WTC11 (cell line): ENCODE data around the gene KIF12. TPM values are rescaled to one million over a fixed set of nuclear protein-coding genes. Genes with fewer than 3 reads are reported as not detected.

Experiments
- ATAC-seq: fragments of 200-7000 bp; cut with Tn5 transposase; 2 replicates; pipeline ENCODE4 v1.10.0; 2021; ENCODE audit warnings: mild to moderate bottlenecking, moderate library complexity
- CTCF ChIA-PET: fragments of 300-600 bp; sonication (Branson Sonifier 250); formaldehyde crosslinking; loops from one replicate; lab custom pipeline; 2021; ENCODE audit warnings: antibody characterized with exemption; lab: Charles Lee
- POLR2A ChIA-PET: fragments of 350-600 bp; sonication (Branson Sonifier 250); formaldehyde crosslinking; loops from one replicate; lab custom pipeline; 2021; ENCODE audit warnings: antibody characterized with exemption; lab: Charles Lee
- DNase-seq: peaks from one replicate; pipeline ENCODE4 v3.0.0; 2021; ENCODE audit warnings: low spot score
- H3K27ac Mint-ChIP-seq: 2 replicates; pipeline ENCODE4 v1.8.0; 2021; ENCODE audit warnings: mixed read lengths
- H3K27me3 Mint-ChIP-seq: 2 replicates; pipeline ENCODE4 v1.8.0; 2021; ENCODE audit warnings: low read depth, mild to moderate bottlenecking, moderate library complexity, mixed read lengths
- H3K36me3 Mint-ChIP-seq: 2 replicates; pipeline ENCODE4 v1.8.0; 2021; ENCODE audit warnings: mixed read lengths
- H3K4me1 Mint-ChIP-seq: 2 replicates; pipeline ENCODE4 v1.8.0; 2022; ENCODE audit warnings: mixed read lengths
- H3K4me3 Mint-ChIP-seq: 2 replicates; pipeline ENCODE4 v1.8.0; 2021; ENCODE audit warnings: mild to moderate bottlenecking, moderate library complexity, mixed read lengths
- H3K9me3 Mint-ChIP-seq: 2 replicates; pipeline ENCODE4 v1.8.0; 2021; ENCODE audit warnings: mixed read lengths
- AR ChIP-seq: fragments of 250-450 bp; sonication (Bioruptor Pico); IDR thresholded peaks from 2 replicates; pipeline ENCODE4 v1.9.0; 2021; ENCODE audit warnings: mild to moderate bottlenecking
- ATF2 ChIP-seq: sonication (generic); formaldehyde crosslinking; IDR thresholded peaks from 2 replicates; pipeline ENCODE4 v1.8.1; 2022; ENCODE audit warnings: low read depth, missing genetic modification reagents, borderline replicate concordance
- CBFB ChIP-seq: sonication (generic); formaldehyde crosslinking; IDR thresholded peaks from 2 replicates; pipeline ENCODE4 v1.8.1; 2022; ENCODE audit warnings: mild to moderate bottlenecking, low read depth, missing genetic modification reagents
- CREB1 ChIP-seq: sonication (generic); formaldehyde crosslinking; IDR thresholded peaks from 2 replicates; pipeline ENCODE4 v1.8.0; 2023; ENCODE audit warnings: mild to moderate bottlenecking, missing genetic modification reagents
- ELF4 ChIP-seq: sonication (generic); formaldehyde crosslinking; IDR thresholded peaks from 2 replicates; pipeline ENCODE4 v1.8.1; 2022; ENCODE audit warnings: low read depth, mild to moderate bottlenecking, moderate library complexity, missing genetic modification reagents
- EMX1 ChIP-seq: fragments of 250-450 bp; sonication (Bioruptor Pico); IDR thresholded peaks from 2 replicates; pipeline ENCODE4 v1.8.0; 2021; ENCODE audit warnings: mild to moderate bottlenecking
- JAZF1 ChIP-seq: fragments of 250-450 bp; sonication (Bioruptor Pico); IDR thresholded peaks from 2 replicates; pipeline ENCODE4 v1.9.0; 2021; ENCODE audit warnings: moderate library complexity, mild to moderate bottlenecking, inconsistent platforms
- NFATC4 ChIP-seq: fragments of 250-450 bp; sonication (Bioruptor Pico); IDR thresholded peaks from 2 replicates; pipeline ENCODE4 v1.9.0; 2021; ENCODE audit warnings: mild to moderate bottlenecking
- NFE2L1 ChIP-seq: sonication (generic); formaldehyde crosslinking; IDR thresholded peaks from 2 replicates; pipeline ENCODE4 v1.8.1; 2023; ENCODE audit warnings: missing genetic modification reagents
- NR2C2 ChIP-seq: sonication (generic); formaldehyde crosslinking; IDR thresholded peaks from 2 replicates; pipeline ENCODE4 v1.8.0; 2022; ENCODE audit warnings: mild to moderate bottlenecking, missing genetic modification reagents
- SP1 ChIP-seq: sonication (generic); formaldehyde crosslinking; conservative IDR thresholded peaks from 2 replicates; pipeline ENCODE4 v1.8.1; 2022; ENCODE audit warnings: missing genetic modification reagents
- ZMAT4 ChIP-seq: fragments of 250-450 bp; sonication (Bioruptor Pico); IDR thresholded peaks from 2 replicates; pipeline ENCODE4 v1.9.0; 2021; ENCODE audit warnings: mild to moderate bottlenecking
- ZNF671 ChIP-seq: fragments of 250-450 bp; sonication (Bioruptor Pico); IDR thresholded peaks from 2 replicates; pipeline ENCODE4 v1.8.0; 2021; ENCODE audit warnings: mild to moderate bottlenecking
- total RNA-seq: library from RNA; stranded (reverse); gene quantifications from 3 replicates; pipeline ENCODE4 v1.2.3, GENCODE V29; 2021
- TF ChIP-seq, protein P1 (sequence below): sonication (generic); formaldehyde crosslinking; IDR thresholded peaks from 2 replicates; pipeline ENCODE4 v1.8.1; 2023; ENCODE audit warnings: mild to moderate bottlenecking, missing genetic modification reagents
- TF ChIP-seq, protein P2 (sequence below): sonication (generic); formaldehyde crosslinking; IDR thresholded peaks from 2 replicates; pipeline ENCODE4 v1.8.0; 2023; ENCODE audit warnings: mild to moderate bottlenecking, missing genetic modification reagents
- TF ChIP-seq, protein P3 (sequence below): sonication (generic); formaldehyde crosslinking; IDR thresholded peaks from 2 replicates; pipeline ENCODE4 v1.8.0; 2022; ENCODE audit warnings: mild to moderate bottlenecking, missing genetic modification reagents
- TF ChIP-seq, protein P4 (sequence below): fragments of 250-450 bp; sonication (Bioruptor Pico); IDR thresholded peaks from 2 replicates; pipeline ENCODE4 v1.8.0; 2021; ENCODE audit warnings: mild to moderate bottlenecking

Gene KIF12
- total RNA-seq, 1 experiment from 2014 or later: 4.0 TPM

- H3K9me3 Mint-ChIP-seq: peaks cover 11% of the 10 kb centered on the region
- DNase-seq (no peak), ATAC-seq (no peak)
- peaks cover 18% of the 10 kb centered on the region for H3K4me1 Mint-ChIP-seq
- H3K4me3 Mint-ChIP-seq: peak overlapping the region; percentile 87; the same call in 1 of the 2 replicates
- H3K27ac Mint-ChIP-seq: no peak overlapping the region
- H3K27me3 Mint-ChIP-seq: peaks cover 83% of the 10 kb centered on the region
- peaks cover 6% of the 10 kb centered on the region for H3K36me3 Mint-ChIP-seq
- TF ChIP-seq, protein P1, sequence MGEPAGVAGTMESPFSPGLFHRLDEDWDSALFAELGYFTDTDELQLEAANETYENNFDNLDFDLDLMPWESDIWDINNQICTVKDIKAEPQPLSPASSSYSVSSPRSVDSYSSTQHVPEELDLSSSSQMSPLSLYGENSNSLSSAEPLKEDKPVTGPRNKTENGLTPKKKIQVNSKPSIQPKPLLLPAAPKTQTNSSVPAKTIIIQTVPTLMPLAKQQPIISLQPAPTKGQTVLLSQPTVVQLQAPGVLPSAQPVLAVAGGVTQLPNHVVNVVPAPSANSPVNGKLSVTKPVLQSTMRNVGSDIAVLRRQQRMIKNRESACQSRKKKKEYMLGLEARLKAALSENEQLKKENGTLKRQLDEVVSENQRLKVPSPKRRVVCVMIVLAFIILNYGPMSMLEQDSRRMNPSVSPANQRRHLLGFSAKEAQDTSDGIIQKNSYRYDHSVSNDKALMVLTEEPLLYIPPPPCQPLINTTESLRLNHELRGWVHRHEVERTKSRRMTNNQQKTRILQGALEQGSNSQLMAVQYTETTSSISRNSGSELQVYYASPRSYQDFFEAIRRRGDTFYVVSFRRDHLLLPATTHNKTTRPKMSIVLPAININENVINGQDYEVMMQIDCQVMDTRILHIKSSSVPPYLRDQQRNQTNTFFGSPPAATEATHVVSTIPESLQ: no peak
- TF ChIP-seq SP1 (CRISPR knock-in tag) (no peak), EMX1 (CRISPR knock-in tag) (no peak), NFE2L1 (CRISPR knock-in tag) (no peak), ZNF671 (CRISPR knock-in tag) (no peak), ELF4 (no peak), JAZF1 (no peak), ZMAT4 (CRISPR knock-in tag) (no peak), NFATC4 (CRISPR knock-in tag) (no peak), CBFB (CRISPR knock-in tag) (no peak), ATF2 (CRISPR knock-in tag) (no peak), AR (no peak), NR2C2 (CRISPR knock-in tag) (no peak), CREB1 (no peak)
- TF ChIP-seq, protein P2, sequence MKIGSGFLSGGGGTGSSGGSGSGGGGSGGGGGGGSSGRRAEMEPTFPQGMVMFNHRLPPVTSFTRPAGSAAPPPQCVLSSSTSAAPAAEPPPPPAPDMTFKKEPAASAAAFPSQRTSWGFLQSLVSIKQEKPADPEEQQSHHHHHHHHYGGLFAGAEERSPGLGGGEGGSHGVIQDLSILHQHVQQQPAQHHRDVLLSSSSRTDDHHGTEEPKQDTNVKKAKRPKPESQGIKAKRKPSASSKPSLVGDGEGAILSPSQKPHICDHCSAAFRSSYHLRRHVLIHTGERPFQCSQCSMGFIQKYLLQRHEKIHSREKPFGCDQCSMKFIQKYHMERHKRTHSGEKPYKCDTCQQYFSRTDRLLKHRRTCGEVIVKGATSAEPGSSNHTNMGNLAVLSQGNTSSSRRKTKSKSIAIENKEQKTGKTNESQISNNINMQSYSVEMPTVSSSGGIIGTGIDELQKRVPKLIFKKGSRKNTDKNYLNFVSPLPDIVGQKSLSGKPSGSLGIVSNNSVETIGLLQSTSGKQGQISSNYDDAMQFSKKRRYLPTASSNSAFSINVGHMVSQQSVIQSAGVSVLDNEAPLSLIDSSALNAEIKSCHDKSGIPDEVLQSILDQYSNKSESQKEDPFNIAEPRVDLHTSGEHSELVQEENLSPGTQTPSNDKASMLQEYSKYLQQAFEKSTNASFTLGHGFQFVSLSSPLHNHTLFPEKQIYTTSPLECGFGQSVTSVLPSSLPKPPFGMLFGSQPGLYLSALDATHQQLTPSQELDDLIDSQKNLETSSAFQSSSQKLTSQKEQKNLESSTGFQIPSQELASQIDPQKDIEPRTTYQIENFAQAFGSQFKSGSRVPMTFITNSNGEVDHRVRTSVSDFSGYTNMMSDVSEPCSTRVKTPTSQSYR (CRISPR knock-in tag): no peak
- TF ChIP-seq, protein P3, sequence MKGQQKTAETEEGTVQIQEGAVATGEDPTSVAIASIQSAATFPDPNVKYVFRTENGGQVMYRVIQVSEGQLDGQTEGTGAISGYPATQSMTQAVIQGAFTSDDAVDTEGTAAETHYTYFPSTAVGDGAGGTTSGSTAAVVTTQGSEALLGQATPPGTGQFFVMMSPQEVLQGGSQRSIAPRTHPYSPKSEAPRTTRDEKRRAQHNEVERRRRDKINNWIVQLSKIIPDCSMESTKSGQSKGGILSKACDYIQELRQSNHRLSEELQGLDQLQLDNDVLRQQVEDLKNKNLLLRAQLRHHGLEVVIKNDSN (CRISPR knock-in tag): no peak
- TF ChIP-seq, protein P4, sequence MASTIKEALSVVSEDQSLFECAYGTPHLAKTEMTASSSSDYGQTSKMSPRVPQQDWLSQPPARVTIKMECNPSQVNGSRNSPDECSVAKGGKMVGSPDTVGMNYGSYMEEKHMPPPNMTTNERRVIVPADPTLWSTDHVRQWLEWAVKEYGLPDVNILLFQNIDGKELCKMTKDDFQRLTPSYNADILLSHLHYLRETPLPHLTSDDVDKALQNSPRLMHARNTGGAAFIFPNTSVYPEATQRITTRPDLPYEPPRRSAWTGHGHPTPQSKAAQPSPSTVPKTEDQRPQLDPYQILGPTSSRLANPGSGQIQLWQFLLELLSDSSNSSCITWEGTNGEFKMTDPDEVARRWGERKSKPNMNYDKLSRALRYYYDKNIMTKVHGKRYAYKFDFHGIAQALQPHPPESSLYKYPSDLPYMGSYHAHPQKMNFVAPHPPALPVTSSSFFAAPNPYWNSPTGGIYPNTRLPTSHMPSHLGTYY (CRISPR knock-in tag): no peak
- POLR2A ChIA-PET: interaction anchor here (0.6 to 1.5 kb wide), 2 partner anchors 8 to 109 kb away, joined by 4 to 5 read pairs; no protein-coding TSS in a partner anchor
- CTCF ChIA-PET: interaction anchor here (0.5 to 7.4 kb wide), 13 partner anchors 8 to 362 kb away, joined by 3 to 101 read pairs (median 4); partner anchors contain the start of gene AMBP
Measured at GRCh38 chr9:114099669-114100270, 678 bp upstream of the KIF12 start.
